Measurements from ENCODE around the gene PAGE1. TPM values are rescaled to one million over a fixed set of nuclear protein-coding genes. Genes with fewer than 3 reads are reported as not detected.

PAGE1 gene
- total RNA-seq, 4 donors from 2014 or later = not detected

DNA sequence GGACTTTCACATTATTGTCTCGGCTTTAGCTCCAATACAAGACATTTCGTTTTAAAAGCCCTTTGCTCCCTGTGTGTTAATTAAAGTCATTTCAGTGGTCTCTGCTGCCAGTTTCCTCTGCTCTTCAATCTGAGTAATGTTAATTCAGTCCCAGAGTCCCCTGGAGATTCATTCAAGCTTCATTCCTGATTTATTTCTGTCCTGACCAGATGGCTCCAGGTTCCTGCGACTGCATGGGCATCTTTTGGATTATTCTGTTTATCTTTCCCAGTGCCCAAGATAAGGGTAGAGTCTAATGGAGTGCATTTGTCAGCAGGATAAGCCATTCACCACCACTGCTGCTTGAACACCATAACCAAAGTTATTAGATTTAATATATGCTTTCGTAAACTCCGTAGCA is 6.1 kb upstream of the PAGE1 start:
- TF ChIP-seq POLR2A (IDR thresholded peaks at IDR 0.05) = no peak
- TF ChIP-seq, protein P1, sequence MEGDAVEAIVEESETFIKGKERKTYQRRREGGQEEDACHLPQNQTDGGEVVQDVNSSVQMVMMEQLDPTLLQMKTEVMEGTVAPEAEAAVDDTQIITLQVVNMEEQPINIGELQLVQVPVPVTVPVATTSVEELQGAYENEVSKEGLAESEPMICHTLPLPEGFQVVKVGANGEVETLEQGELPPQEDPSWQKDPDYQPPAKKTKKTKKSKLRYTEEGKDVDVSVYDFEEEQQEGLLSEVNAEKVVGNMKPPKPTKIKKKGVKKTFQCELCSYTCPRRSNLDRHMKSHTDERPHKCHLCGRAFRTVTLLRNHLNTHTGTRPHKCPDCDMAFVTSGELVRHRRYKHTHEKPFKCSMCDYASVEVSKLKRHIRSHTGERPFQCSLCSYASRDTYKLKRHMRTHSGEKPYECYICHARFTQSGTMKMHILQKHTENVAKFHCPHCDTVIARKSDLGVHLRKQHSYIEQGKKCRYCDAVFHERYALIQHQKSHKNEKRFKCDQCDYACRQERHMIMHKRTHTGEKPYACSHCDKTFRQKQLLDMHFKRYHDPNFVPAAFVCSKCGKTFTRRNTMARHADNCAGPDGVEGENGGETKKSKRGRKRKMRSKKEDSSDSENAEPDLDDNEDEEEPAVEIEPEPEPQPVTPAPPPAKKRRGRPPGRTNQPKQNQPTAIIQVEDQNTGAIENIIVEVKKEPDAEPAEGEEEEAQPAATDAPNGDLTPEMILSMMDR (IDR thresholded peaks at IDR 0.05) = no peak
- Histone ChIP-seq H3K27ac (no peak overlapping the region), H3K36me3 (no peaks in the 10 kb centered on the region), H3K9me3 (no peaks in the 10 kb centered on the region), H3K27me3 (no peaks in the 10 kb centered on the region), H3K4me3 (no peak overlapping the region), H3K4me1 (no peaks in the 10 kb centered on the region)
- no peak for DNase-seq
- intact Hi-C loops (cut with DNase I; ENCODE audit: low total_unique reads) = no loop called here

DNA sequence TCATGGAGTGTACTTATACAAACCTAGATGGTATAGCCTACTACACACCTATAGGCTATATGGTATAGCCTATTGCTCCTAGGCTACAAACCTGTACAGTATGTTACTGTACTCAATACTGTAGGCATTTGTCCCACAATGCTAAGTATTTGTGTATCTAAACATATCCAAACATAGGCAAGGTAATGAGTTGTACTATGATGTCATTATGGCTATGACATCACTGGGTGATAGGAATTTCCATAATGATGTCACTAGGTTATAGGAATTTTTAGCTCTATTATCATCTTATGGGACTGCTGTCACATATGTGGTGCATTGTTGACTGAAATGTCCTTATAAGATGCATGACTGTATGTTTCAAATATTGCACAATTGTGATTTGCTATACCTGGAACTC is 5.5 kb upstream of the PAGE1 start:
- intact Hi-C loops (cut with DNase I; ENCODE audit: low total_unique reads) = no loop called here
- Histone ChIP-seq H3K36me3 (no peaks in the 10 kb centered on the region), H3K4me1 (no peaks in the 10 kb centered on the region), H3K4me3 (no peak overlapping the region), H3K9me3 (no peaks in the 10 kb centered on the region), H3K27ac (no peak overlapping the region), H3K27me3 (no peaks in the 10 kb centered on the region)
- TF ChIP-seq, protein P1 (IDR thresholded peaks at IDR 0.05) = no peak
- no peak for TF ChIP-seq POLR2A (IDR thresholded peaks at IDR 0.05)
- no peak for DNase-seq

DNA sequence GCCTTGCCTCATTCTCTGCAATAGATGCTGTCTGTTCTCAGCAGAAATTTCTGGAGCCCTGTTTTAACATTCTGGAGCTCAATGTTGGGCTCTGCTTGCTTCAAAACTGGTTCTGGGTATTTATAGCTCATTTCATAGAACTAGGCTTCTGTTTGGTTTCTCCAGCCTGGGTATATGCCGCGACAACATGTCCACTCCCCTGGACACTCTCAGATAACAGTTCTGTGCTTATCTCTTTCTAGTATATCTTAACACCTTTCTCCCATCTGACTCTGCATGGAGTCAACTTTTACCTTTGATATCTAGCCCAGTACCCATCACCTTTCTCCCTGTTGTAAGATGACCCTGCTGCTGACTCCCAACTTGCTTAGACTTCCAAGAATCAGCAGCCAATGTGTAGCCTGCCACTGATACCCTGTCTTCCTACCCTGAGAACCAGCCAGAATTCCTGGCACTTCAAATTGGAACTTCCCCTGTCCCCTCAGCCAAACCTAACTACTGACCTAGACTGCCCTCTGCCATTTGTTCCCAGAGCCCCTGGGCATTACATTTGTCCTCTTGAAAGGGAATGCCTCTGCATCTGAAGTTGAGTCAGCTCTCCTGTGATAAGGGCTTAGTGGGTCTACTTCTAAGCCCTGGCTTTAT is 20.6 kb downstream of the PAGE1 start:
- H3K27ac ChIP-seq = no peak overlapping the region
- DNase-seq = no peak
- intact Hi-C loops (cut with DNase I; ENCODE audit: low total_unique reads) = no loop called here
- TF ChIP-seq, protein P1 (IDR thresholded peaks at IDR 0.05) = no peak
- no peak for TF ChIP-seq POLR2A (IDR thresholded peaks at IDR 0.05)
- H3K36me3 ChIP-seq = no peaks in the 10 kb centered on the region
- H3K4me3 ChIP-seq = no peak overlapping the region
- H3K9me3 ChIP-seq = no peaks in the 10 kb centered on the region
- H3K4me1 ChIP-seq = no peaks in the 10 kb centered on the region
- no peaks in the 10 kb centered on the region for H3K27me3 ChIP-seq

DNA sequence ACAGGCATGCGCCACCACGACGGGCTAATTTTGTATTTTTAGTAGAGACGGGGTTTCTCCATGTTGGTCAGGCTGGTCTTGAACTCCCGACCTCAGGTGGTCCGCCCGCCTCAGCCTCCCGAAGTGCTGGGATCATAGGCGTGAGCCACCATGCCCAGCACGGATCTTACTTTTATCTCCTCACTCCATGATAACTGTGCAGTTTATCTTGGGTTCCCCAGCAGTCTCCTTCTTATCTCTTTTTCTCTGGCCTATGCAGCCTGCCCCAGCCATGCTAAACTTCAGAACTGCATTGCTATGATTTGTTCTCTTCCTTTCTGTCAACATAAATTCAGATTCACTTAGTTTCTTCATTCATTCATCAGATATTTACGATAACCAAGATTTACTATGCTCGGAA is 22.4 kb downstream of the PAGE1 start:
- Histone ChIP-seq H3K9me3 (no peaks in the 10 kb centered on the region), H3K36me3 (no peaks in the 10 kb centered on the region), H3K4me1 (no peaks in the 10 kb centered on the region), H3K27ac (no peak overlapping the region), H3K4me3 (no peak overlapping the region), H3K27me3 (no peaks in the 10 kb centered on the region)
- intact Hi-C loops (cut with DNase I; ENCODE audit: low total_unique reads) = no loop called here
- no peak for DNase-seq
- no peak for TF ChIP-seq POLR2A (IDR thresholded peaks at IDR 0.05)
- TF ChIP-seq, protein P1 (IDR thresholded peaks at IDR 0.05) = no peak

- TF ChIP-seq, protein P1 (IDR thresholded peaks at IDR 0.05) = no peak
- no peak for TF ChIP-seq POLR2A (IDR thresholded peaks at IDR 0.05)
- Histone ChIP-seq H3K9me3 (no peaks in the 10 kb centered on the region), H3K4me3 (no peak overlapping the region), H3K4me1 (no peaks in the 10 kb centered on the region), H3K27ac (no peak overlapping the region), H3K36me3 (no peaks in the 10 kb centered on the region), H3K27me3 (no peaks in the 10 kb centered on the region)
- intact Hi-C loops (cut with DNase I; ENCODE audit: low total_unique reads) = no loop called here
- DNase-seq = no peak
Measured at GRCh38 chrX:49664824-49665223, 31.0 kb downstream of the PAGE1 start.
